HEK293 (cell line): Measurements from ENCODE around the gene SCUBE1.

ENCODE experiments used
- CTCF ChIA-PET: fragments of 350-600 bp; formaldehyde crosslinking; extraction: SDS; loops from one replicate; lab custom pipeline; 2021; ENCODE audit warnings: antibody characterized with exemption; lab: Yijun Ruan, JAX
- POLR2A ChIA-PET: fragments of 300-600 bp; formaldehyde crosslinking; extraction: SDS; loops from one replicate; lab custom pipeline; 2020; ENCODE audit warnings: antibody characterized with exemption, inconsistent platforms; lab: Yijun Ruan, JAX
- H3K27ac ChIP-seq: fragments of 200-500 bp; sonication (Bioruptor generic); 2 replicates; pipeline ENCODE4 v1.5.1; 2014; ENCODE audit warnings: low read depth, low read length, control low read depth, inconsistent platforms; ENCODE audit errors: extremely low read depth
- H3K36me3 ChIP-seq, 2 experiments: fragments of 200-500 bp in 1 of 2; sonication (Bioruptor generic) in 1 of 2; 1 replicate in 1 of 2; 2 replicates in 1 of 2; pipeline ENCODE4 v1.5.1; 2014 to 2017; ENCODE audit warnings: inconsistent platforms in 2 of 2, low read length in 2 of 2; ENCODE audit not compliant: control insufficient read depth in 2 of 2, insufficient read depth in 1 of 2
- H3K4me1 ChIP-seq: fragments of 200-500 bp; sonication (Bioruptor generic); 2 replicates; pipeline ENCODE4 v1.5.1; 2014; ENCODE audit warnings: mild to moderate bottlenecking, low read length, inconsistent platforms; ENCODE audit not compliant: control insufficient read depth, insufficient read depth
- H3K4me3 ChIP-seq: 2 replicates; pipeline ENCODE4 v1.5.1; 2011; ENCODE audit warnings: low read depth, mild to moderate bottlenecking, control low read depth, low read length, moderate library complexity
- H3K9me3 ChIP-seq: fragments of 200-500 bp; sonication (Bioruptor generic); 2 replicates; pipeline ENCODE4 v1.5.1; 2014; ENCODE audit warnings: low read depth, low read length, inconsistent platforms; ENCODE audit not compliant: control insufficient read depth, insufficient read depth
- AEBP2 ChIP-seq: fragments of 450-650 bp; formaldehyde crosslinking; IDR thresholded peaks from 2 replicates; pipeline ENCODE4 v1.5.1; 2016; ENCODE audit warnings: missing biosample characterization, missing genetic modification characterization, borderline replicate concordance
- ELK4 ChIP-seq: IDR thresholded peaks from 2 replicates; pipeline ENCODE4 v1.6.1; 2011; ENCODE audit warnings: mild to moderate bottlenecking, low read depth, low read length, borderline replicate concordance
- MYNN ChIP-seq: fragments of 450-650 bp; formaldehyde crosslinking; IDR thresholded peaks from 2 replicates; pipeline ENCODE4 v1.5.1; 2016; ENCODE audit warnings: missing biosample characterization, missing genetic modification characterization, borderline replicate concordance
- OVOL3 ChIP-seq: fragments of 450-650 bp; formaldehyde crosslinking; IDR thresholded peaks from 2 replicates; pipeline ENCODE4 v1.5.1; 2016; ENCODE audit warnings: missing biosample characterization, missing genetic modification characterization
- PRDM1 ChIP-seq: fragments of 450-650 bp; formaldehyde crosslinking; IDR thresholded peaks from 2 replicates; pipeline ENCODE4; 2016; ENCODE audit warnings: missing biosample characterization, missing genetic modification characterization
- SCRT1 ChIP-seq: fragments of 450-650 bp; formaldehyde crosslinking; IDR thresholded peaks from 2 replicates; pipeline ENCODE4 v1.5.1; 2016; ENCODE audit warnings: missing biosample characterization, missing genetic modification characterization, borderline replicate concordance
- ZBTB17 ChIP-seq: fragments of 450-650 bp; formaldehyde crosslinking; IDR thresholded peaks from 2 replicates; pipeline ENCODE4 v1.5.1; 2016; ENCODE audit warnings: missing biosample characterization, missing genetic modification characterization
- ZBTB7A ChIP-seq: fragments of 450-650 bp; formaldehyde crosslinking; IDR thresholded peaks from 2 replicates; pipeline ENCODE4 v1.5.1; 2016; ENCODE audit warnings: low read depth, missing biosample characterization, missing genetic modification characterization
- ZFP3 ChIP-seq: fragments of 450-650 bp; formaldehyde crosslinking; IDR thresholded peaks from 2 replicates; pipeline ENCODE4 v1.5.1; 2016; ENCODE audit warnings: low read depth, missing biosample characterization, missing genetic modification characterization
- ZNF155 ChIP-seq: fragments of 450-650 bp; formaldehyde crosslinking; IDR thresholded peaks from 2 replicates; pipeline ENCODE4 v1.5.1; 2016; ENCODE audit warnings: missing biosample characterization, missing genetic modification characterization
- ZNF174 ChIP-seq: fragments of 450-650 bp; formaldehyde crosslinking; IDR thresholded peaks from 2 replicates; pipeline ENCODE4 v1.5.0; 2017; ENCODE audit warnings: missing biosample characterization, mild to moderate bottlenecking, missing genetic modification characterization
- ZNF19 ChIP-seq: fragments of 450-650 bp; formaldehyde crosslinking; IDR thresholded peaks from 2 replicates; pipeline ENCODE4; 2016; ENCODE audit warnings: missing biosample characterization, missing genetic modification characterization, low read depth
- ZNF23 ChIP-seq: fragments of 450-650 bp; formaldehyde crosslinking; IDR thresholded peaks from 2 replicates; pipeline ENCODE4 v1.5.1; 2016; ENCODE audit warnings: missing biosample characterization, missing genetic modification characterization, borderline replicate concordance
- ZNF398 ChIP-seq: fragments of 450-650 bp; formaldehyde crosslinking; IDR thresholded peaks from 2 replicates; pipeline ENCODE4 v1.5.1; 2017; ENCODE audit warnings: missing biosample characterization, missing genetic modification characterization
- ZNF433 ChIP-seq: fragments of 450-650 bp; formaldehyde crosslinking; IDR thresholded peaks from 2 replicates; pipeline ENCODE4 v1.5.1; 2016; ENCODE audit warnings: missing biosample characterization, missing genetic modification characterization, low read depth
- ZNF544 ChIP-seq: fragments of 450-650 bp; formaldehyde crosslinking; IDR thresholded peaks from 2 replicates; pipeline ENCODE4 v1.5.0; 2017; ENCODE audit warnings: missing biosample characterization, missing genetic modification characterization
- ZNF596 ChIP-seq: fragments of 450-650 bp; IDR thresholded peaks from 2 replicates; pipeline ENCODE4 v1.5.0; 2018; ENCODE audit warnings: missing biosample characterization, mild to moderate bottlenecking, missing genetic modification characterization, moderate library complexity
- ZNF621 ChIP-seq: fragments of 450-650 bp; formaldehyde crosslinking; IDR thresholded peaks from 2 replicates; pipeline ENCODE4 v1.5.1; 2017; ENCODE audit warnings: missing biosample characterization, missing genetic modification characterization
- ZNF660 ChIP-seq: fragments of 450-650 bp; IDR thresholded peaks from 2 replicates; pipeline ENCODE4 v1.5.1; 2018; ENCODE audit warnings: missing biosample characterization, mild to moderate bottlenecking, missing genetic modification characterization
- ZNF707 ChIP-seq: fragments of 450-650 bp; formaldehyde crosslinking; IDR thresholded peaks from 2 replicates; pipeline ENCODE4 v1.5.1; 2016; ENCODE audit warnings: missing biosample characterization, missing genetic modification characterization
- ZNF830 ChIP-seq: fragments of 450-650 bp; IDR thresholded peaks from 2 replicates; pipeline ENCODE4 v1.5.0; 2018; ENCODE audit warnings: missing biosample characterization, missing genetic modification characterization, low read depth, mild to moderate bottlenecking, moderate library complexity
- ZNF837 ChIP-seq: fragments of 450-650 bp; formaldehyde crosslinking; IDR thresholded peaks from 2 replicates; pipeline ENCODE4 v1.5.1; 2016; ENCODE audit warnings: missing biosample characterization, missing genetic modification characterization
- ZNF843 ChIP-seq: fragments of 450-650 bp; formaldehyde crosslinking; IDR thresholded peaks from 2 replicates; pipeline ENCODE4 v1.5.1; 2016; ENCODE audit warnings: missing biosample characterization, missing genetic modification characterization

The SCUBE1 gene

GRCh38 chr22:43289976-43290721, 53.0 kb downstream of the SCUBE1 start (continued):
- TF ChIP-seq ZNF830 (tag by site-specific recombination) (no peak), ZNF596 (tag by site-specific recombination) (no peak), ZNF621 (tag by site-specific recombination) (no peak), ZNF843 (tag by site-specific recombination) (no peak), ZBTB17 (0 out of 2 replicates have a peak, but pooled peaks have one; percentile 13), ZNF837 (tag by site-specific recombination) (no peak), ELK4 (no peak), ZNF19 (no peak), ZNF155 (no peak), MYNN (no peak), OVOL3 (tag by site-specific recombination) (no peak), SCRT1 (tag by site-specific recombination) (no peak)

GRCh38 chr22:43289531-43289963, 53.6 kb downstream of the SCUBE1 start:
- ChIA-PET POLR2A (interaction anchor here (0.7 kb wide), 1 partner anchor 9 kb away, joined by 3 read pairs; no protein-coding TSS in a partner anchor), CTCF (interaction anchor here (0.8 to 1.1 kb wide), 2 partner anchors 16 to 57 kb away, joined by 4 read pairs; no protein-coding TSS in a partner anchor)
- no peak overlapping the region for H3K4me3 ChIP-seq
- H3K27ac ChIP-seq: no peak overlapping the region
- no peaks in the 10 kb centered on the region for H3K9me3 ChIP-seq
- H3K36me3 ChIP-seq: no peaks in the 10 kb centered on the region
- H3K4me1 ChIP-seq: peaks cover 7% of the 10 kb centered on the region
- no peak for TF ChIP-seq ZNF398 (tag by site-specific recombination)
- TF ChIP-seq ZNF621 (tag by site-specific recombination): no peak
- no peak for TF ChIP-seq ZNF544
- no peak for TF ChIP-seq ZBTB7A
- no peak for TF ChIP-seq ZNF660
- no peak for TF ChIP-seq ZNF174
- TF ChIP-seq ZNF23 (tag by site-specific recombination): no peak
- TF ChIP-seq PRDM1 (tag by site-specific recombination): no peak
- TF ChIP-seq ZNF433: no peak
- no peak for TF ChIP-seq ZNF707 (tag by site-specific recombination)
- no peak for TF ChIP-seq AEBP2
- no peak for TF ChIP-seq ZFP3
